ENCODE data around the gene RESP18.

RESP18 gene

DNA sequence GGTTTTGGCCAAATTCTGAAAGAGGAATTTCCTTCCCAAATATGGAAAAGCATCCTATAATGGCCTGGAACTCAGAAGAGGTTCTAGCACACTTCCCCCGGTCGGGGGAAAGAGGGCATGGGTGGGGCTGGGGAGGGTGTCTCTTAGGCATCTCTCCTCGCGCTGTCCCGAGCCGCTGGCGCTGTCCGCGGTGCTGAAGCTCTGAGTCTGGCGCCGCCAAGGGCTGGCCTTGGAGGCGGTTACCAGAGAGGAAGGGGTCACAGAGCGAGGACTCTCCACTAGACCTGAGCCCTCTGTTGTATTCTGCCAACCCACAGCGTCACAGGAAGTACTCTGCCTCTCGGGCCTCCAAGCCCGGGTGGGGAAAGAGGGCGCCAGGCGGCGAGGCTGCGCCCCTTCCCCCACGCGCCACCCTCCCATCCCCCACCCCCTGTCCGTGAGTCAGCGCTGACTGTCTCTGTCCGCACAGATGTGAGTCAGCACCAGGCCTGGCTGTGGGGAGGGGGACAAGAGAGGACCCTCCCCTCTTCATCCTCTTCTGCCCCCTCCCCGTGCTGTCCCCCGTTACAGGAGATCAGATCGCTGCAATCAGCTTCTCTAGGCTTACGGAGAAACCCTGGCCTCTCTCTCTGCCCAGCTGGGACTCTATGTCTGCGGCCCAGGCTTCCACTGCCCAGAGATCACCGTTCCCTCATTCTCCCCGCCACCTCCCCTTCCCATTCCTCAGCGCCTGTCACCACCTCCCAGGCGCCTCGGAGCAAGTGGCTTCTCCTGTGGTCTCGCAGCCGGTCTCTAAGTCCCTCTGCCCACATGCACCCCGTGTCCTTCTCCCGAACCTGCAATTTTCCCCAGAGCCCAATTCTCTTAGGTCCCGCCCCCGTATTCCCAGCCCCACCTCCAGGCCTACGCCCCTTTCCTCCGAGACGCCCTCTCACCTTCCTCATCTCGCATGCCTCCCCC lies 24.1 kb downstream of the RESP18 start:
- H3K36me3 ChIP-seq (replicated peaks) = no peaks in the 10 kb centered on the region
- no peak overlapping the region for H3K4me3 ChIP-seq
- H3K9me3 ChIP-seq = no peaks in the 10 kb centered on the region; the same call in 1 of the 2 replicates
- DNase-seq (ENCODE audit: low spot score in 2 of 2) = peak; percentile 13 to 86
- in situ Hi-C loops (cut with MboI; ENCODE audit: low sequenced_read_pairs) = no loop called here
- H3K27me3 ChIP-seq (ENCODE audit: low read depth) = peaks cover 18% of the 10 kb centered on the region
- no peaks in the 10 kb centered on the region for H3K4me1 ChIP-seq

DNA sequence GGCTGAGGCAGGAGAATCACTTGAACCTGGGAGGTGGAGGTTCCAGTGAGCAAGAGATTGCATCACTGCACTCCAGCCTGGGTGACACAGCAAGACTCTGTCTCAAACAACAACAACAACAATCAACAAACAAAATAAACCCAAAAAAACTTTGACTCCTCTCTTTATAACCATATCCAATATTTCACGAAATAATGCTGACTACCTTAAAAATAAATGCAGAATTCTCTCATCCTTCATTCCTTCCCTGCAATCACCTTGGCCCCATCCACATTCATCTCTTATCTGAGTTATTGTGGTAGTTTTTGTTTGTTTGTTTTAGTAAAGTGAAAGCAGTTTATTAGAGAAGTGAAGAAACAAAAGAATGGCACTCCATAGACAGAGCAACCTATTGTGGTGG lies 26.5 kb downstream of the RESP18 start:
- DNase-seq (ENCODE audit: low spot score in 2 of 2) = no peak
- peaks cover 41% of the 10 kb centered on the region for H3K27me3 ChIP-seq (ENCODE audit: low read depth)
- H3K4me3 ChIP-seq = no peak overlapping the region
- no peaks in the 10 kb centered on the region; the same call in 1 of the 2 replicates for H3K9me3 ChIP-seq
- in situ Hi-C loops (cut with MboI; ENCODE audit: low sequenced_read_pairs) = no loop called here
- no peaks in the 10 kb centered on the region for H3K36me3 ChIP-seq (replicated peaks)
- no peaks in the 10 kb centered on the region for H3K4me1 ChIP-seq

DNA sequence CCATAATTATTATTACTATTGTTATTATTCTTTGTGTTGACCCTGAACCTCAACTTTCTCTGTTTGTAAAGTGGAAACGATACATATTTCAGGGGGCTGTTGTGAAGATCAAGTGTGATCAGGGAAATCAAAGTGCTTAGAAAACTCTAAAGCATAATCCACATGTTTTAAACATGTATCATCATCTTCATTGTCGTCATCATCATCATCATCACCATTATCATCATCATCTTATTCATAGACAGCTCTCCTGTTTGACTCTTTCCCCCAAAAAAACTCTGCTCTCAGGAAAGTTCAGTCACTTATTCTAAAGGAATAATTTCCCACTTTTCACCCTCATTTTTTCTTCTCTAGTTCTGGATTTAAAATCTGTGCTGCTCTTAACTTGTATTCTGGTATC lies 28.3 kb downstream of the RESP18 start:
- no peaks in the 10 kb centered on the region for H3K9me3 ChIP-seq
- no peak for DNase-seq (ENCODE audit: low spot score in 2 of 2)
- peaks cover 50% of the 10 kb centered on the region for H3K27me3 ChIP-seq (ENCODE audit: low read depth)
- in situ Hi-C loops (cut with MboI; ENCODE audit: low sequenced_read_pairs) = no loop called here
- H3K4me3 ChIP-seq = no peak overlapping the region
- H3K4me1 ChIP-seq = no peaks in the 10 kb centered on the region
- no peaks in the 10 kb centered on the region for H3K36me3 ChIP-seq (replicated peaks)

DNA sequence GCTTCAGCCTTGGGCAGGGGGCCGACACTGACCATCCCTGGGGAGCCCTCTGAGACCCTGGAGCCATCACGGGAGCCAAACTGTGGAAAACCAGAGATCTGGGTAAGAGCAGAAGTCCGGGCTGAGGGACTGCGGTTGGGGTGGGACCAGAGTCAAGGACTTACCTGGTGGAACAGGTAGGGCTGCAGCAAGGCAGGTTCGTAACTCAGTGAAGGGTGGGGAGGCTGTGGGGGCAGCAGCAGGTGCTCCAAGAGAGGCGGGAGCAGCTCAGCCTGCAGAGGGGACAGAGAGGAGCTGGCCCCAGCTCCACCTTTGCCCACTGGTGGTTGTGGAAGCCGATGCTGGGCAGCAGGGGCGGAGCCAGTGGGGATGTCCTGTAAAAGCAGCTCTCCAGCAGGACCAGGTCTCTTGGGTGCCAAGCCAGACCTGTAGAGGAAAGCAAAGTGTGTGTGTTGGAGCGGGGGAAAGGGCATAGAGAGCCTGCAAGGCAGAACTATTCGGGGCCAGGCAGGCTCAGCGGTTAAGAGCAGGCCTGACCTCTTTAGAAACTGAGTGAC lies 30.1 kb downstream of the RESP18 start:
- in situ Hi-C loops (cut with MboI; ENCODE audit: low sequenced_read_pairs) = no loop called here
- peaks cover 51% of the 10 kb centered on the region for H3K27me3 ChIP-seq (ENCODE audit: low read depth)

DNA sequence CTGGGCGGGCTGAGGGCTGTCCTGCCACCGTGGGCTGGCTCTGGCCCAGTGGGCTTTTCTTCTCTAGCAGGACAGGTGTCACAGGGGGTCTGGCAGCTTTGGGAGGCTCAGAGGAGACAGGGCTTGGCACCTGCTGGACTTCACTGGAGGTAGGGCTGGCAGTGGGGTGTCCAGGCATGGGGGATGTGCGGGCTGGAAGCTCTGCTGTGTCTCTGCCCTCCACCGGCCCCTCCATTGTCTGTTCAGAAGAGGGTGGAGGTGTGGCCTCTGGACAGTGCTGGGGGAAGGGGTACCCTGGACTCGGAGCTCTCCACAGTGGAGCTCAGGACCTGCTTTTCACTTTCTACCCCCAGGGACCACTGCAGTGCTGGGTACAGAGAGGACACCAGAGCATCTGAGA lies 32.5 kb downstream of the RESP18 start:
- Histone ChIP-seq H3K27me3 (ENCODE audit: low read depth) (peaks cover 51% of the 10 kb centered on the region), H3K36me3 (replicated peaks) (no peaks in the 10 kb centered on the region), H3K4me3 (no peak overlapping the region), H3K9me3 (0 out of 2 replicates have a peak, but pooled peaks cover 2% of the 10 kb centered on the region), H3K4me1 (peaks cover 2% of the 10 kb centered on the region; the same call in 1 of the 2 replicates)
- in situ Hi-C loops (cut with MboI; ENCODE audit: low sequenced_read_pairs) = no loop called here
- DNase-seq (ENCODE audit: low spot score in 2 of 2) = no peak

More for the DNA sequence above, 30.1 kb downstream of the RESP18 start:
- no peak for DNase-seq (ENCODE audit: low spot score in 2 of 2)
- H3K36me3 ChIP-seq (replicated peaks) = no peaks in the 10 kb centered on the region
- no peak overlapping the region for H3K4me3 ChIP-seq
- no peaks in the 10 kb centered on the region for H3K9me3 ChIP-seq
- no peaks in the 10 kb centered on the region for H3K4me1 ChIP-seq

DNA sequence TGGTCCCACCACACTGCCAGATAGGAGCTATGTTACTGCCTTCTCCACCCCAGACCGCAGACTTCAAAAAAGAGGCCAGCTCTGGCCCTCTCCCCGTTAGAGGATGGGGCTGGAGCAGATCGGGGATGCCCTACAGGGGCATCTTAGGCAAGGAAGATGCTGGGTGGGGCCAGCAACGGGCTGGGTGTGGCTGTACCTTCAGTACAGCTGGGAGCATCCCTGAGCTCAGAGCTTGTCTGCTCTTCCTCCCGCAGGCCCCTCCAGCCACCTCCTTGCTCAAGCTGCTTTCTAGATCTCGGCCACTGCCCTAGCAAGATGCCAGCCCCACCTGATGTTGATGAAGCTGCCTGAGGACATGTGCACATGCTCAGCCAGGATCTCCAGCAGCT lies 33.2 kb downstream of the RESP18 start:
- in situ Hi-C loops (cut with MboI; ENCODE audit: low sequenced_read_pairs) = loop anchor here (5.0 kb wide), 1 partner anchor 137 kb away; the partner anchor contains the start of gene NHEJ1
- Histone ChIP-seq H3K36me3 (replicated peaks) (no peaks in the 10 kb centered on the region), H3K4me1 (peaks cover 5% of the 10 kb centered on the region), H3K27me3 (ENCODE audit: low read depth) (peaks cover 48% of the 10 kb centered on the region), H3K9me3 (0 out of 2 replicates have a peak, but pooled peaks cover 2% of the 10 kb centered on the region), H3K4me3 (no peak overlapping the region)
- DNase-seq (ENCODE audit: low spot score in 2 of 2) = no peak

DNA sequence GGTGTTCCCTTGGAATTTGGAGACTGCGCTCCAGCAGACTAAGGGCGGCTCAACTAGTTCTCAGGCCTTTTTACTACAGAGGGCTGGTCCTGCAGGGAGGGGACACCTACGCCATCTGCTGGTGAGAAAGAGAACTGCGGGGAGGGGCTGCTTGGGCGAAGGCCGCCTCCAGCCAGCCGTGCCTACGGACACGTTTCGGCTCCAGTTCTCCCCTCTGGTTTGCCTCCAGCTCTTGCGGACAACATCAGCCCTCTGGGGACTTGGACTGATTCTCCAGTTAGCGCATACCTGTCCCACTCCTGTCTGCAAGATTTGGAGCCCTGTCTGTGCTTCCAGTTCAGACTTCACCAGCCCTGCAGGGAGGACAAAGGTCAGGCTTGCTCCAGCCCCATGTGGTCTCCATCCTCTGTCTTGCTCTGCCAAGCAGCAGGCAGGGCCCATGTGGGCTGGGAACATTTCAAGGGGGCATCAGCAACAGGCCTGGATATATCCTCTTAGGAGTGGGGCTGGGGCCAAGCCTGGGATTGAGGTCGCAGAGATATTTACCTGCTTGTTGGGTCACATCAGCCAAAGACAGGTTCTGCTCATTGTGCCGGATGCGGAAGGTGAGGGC lies 33.7 kb downstream of the RESP18 start:
- Histone ChIP-seq H3K4me3 (no peak overlapping the region), H3K27me3 (ENCODE audit: low read depth) (peaks cover 44% of the 10 kb centered on the region), H3K4me1 (peaks cover 7% of the 10 kb centered on the region), H3K36me3 (replicated peaks) (no peaks in the 10 kb centered on the region), H3K9me3 (0 out of 2 replicates have a peak, but pooled peaks cover 2% of the 10 kb centered on the region)
- in situ Hi-C loops (cut with MboI; ENCODE audit: low sequenced_read_pairs) = loop anchor here (5.0 kb wide), 1 partner anchor 137 kb away; the partner anchor contains the start of gene NHEJ1
- DNase-seq (ENCODE audit: low spot score in 2 of 2) = peak; percentile 66 to 93

DNA sequence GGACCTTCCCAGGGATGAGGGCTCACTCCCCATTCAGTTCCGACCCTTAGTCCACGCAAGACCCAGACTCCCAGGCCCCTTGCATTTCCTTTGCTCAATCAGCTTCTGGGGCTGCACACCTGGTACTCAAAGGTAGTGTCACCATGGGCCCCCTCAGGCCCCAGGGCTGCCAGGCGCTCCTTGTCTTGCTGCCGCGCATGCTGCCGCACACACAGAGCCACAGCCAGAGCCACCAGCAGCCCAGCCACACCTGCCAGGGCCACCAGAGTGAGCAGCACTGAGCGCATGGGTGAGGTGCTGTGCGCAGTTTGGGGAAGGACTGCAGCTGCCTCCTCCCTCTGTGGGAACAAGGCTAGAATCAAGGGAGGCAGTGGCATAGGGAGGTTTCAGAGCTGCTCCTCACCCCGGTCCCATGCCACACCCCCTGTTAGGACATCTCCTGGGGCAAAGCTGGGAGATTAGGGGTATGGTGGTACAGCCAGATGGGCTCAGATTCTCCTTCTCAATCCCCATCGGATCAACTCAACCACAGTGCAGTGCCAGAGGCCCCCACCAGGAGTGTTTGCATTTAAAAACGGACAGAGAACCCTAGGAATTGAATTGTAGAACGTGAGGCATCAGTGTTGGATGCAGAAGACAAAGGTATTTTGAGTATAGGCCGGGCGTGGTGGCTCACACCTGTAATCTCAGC lies 34.6 kb downstream of the RESP18 start:
- Histone ChIP-seq H3K27me3 (ENCODE audit: low read depth) (peaks cover 39% of the 10 kb centered on the region), H3K4me1 (peaks cover 7% of the 10 kb centered on the region), H3K9me3 (peaks cover 2% of the 10 kb centered on the region; the same call in 1 of the 2 replicates), H3K36me3 (replicated peaks) (no peaks in the 10 kb centered on the region), H3K4me3 (no peak overlapping the region)
- DNase-seq (ENCODE audit: low spot score in 2 of 2) = no peak
- in situ Hi-C loops (cut with MboI; ENCODE audit: low sequenced_read_pairs) = loop anchor here (5.0 kb wide), 1 partner anchor 136 kb away; the partner anchor contains the start of gene NHEJ1

DNA sequence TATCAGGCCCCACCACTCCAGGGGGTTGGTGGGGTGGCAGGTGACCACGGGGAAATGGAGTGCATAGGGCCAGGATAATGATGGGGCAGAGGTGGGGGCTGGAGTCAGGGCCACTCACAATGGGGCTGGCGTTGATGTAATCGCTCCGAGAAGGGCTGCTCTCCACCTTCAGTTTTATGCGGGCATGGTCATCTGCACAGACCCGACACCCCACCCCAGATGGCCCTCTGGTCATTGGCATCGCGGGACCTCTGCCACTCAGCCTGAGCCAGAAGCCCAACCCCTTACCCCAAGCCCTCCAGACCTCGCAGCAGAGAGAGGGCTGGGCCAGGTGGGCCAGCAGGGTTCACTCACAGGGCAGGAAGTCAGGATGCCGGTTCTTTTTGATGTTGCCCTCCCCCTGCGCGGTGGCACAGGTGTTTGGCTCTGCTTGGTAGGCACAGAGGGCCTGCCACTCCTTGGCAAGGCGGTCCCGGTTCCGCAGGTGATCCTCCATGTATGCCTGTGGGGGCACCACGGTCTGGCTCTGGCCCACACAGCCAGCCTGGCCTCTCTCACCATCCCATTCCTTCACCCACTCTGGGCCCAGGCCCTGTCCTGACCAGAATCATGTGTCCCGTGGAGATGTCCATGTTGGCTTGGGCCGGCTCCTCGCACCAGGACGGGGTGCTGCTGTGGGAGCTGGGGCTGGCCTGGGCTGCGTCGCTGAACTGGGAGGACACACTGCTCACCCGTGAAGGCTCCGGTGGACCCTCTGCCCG lies 35.7 kb downstream of the RESP18 start:
- Histone ChIP-seq H3K36me3 (replicated peaks) (no peaks in the 10 kb centered on the region), H3K9me3 (peaks cover 2% of the 10 kb centered on the region; the same call in 1 of the 2 replicates), H3K4me3 (no peak overlapping the region), H3K4me1 (peaks cover 7% of the 10 kb centered on the region), H3K27me3 (ENCODE audit: low read depth) (peaks cover 28% of the 10 kb centered on the region)
- no peak for DNase-seq (ENCODE audit: low spot score in 2 of 2)
- in situ Hi-C loops (cut with MboI; ENCODE audit: low sequenced_read_pairs) = loop anchor here (5.0 kb wide), 1 partner anchor 135 kb away; the partner anchor contains the start of gene NHEJ1

DNA sequence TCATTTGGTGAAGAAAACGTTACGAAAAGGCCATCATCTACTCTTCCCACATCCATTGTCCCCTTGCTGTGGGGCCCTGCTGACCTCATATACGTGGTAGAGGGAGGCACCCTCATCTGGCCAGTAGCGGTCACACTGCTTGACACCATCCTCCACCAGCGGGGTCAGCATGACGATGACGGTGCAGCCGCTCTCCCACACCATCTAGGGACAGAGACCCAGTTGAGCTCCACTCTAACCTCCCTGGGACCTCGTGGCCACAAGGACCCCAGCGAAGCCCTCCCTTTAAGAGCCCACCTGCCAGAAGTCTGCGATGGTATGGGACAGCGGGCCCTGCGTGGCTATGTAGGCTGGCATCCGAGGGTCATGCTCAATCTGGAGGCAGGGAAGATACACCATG lies 36.4 kb downstream of the RESP18 start:
- in situ Hi-C loops (cut with MboI; ENCODE audit: low sequenced_read_pairs) = loop anchor here (5.0 kb wide), 1 partner anchor 134 kb away; the partner anchor contains the start of gene NHEJ1
- no peak overlapping the region for H3K4me3 ChIP-seq
- peaks cover 2% of the 10 kb centered on the region; the same call in 1 of the 2 replicates for H3K9me3 ChIP-seq
- peaks cover 7% of the 10 kb centered on the region for H3K4me1 ChIP-seq
- DNase-seq (ENCODE audit: low spot score in 2 of 2) = no peak
- H3K36me3 ChIP-seq (replicated peaks) = no peaks in the 10 kb centered on the region
- peaks cover 22% of the 10 kb centered on the region for H3K27me3 ChIP-seq (ENCODE audit: low read depth)

DNA sequence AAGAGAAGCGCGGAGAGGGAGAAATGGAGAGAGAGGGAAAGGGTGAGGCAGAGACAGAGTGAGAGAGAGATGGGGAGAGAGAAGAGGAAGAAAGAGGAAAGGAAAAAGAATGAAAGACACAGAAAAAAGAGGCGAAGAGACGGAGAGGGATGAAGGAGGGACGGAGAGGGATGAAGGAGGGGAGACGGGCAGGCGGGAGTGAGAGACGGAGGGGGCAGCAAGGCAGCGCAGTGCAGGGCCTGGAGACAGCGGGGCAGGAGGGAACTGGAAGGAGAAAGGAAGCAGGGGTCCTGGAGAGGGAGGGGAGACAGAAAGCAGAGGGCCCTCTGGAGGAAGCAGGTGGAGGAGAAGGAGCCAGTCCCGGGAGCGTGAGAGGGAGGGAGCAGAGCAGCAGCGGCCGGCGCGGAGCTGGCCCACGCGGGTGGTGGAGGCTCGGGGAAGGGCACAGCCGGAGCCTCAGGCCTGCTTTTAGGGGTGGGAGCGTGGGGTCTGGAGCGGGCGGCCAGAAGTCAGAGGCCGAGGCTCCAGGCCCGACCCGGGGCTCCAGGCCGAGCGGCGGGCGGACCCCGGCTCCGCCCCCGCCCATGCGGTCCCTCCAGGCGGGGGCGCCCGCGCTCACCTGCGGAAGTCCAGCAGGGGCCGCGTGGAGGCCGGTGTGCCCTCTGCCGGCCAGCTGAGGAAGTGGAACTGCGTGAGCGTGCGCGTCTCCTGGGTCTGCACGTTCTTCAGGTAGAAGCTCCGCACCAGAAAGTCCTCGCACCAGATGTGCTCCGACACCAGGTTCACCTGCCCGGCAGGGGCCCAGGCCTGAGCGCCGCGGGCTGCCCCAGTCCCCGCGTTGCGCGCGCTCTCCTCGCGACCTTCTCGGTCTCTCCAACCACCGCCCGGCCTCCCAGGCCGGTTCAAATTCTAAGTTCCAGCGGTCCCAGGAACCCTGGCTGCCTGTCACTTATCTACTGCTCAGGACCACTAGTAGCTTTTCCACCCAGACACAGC lies 37.9 kb downstream of the RESP18 start:
- in situ Hi-C loops (cut with MboI; ENCODE audit: low sequenced_read_pairs) = loop anchor here (5.0 kb wide), 1 partner anchor 132 kb away; the partner anchor contains the start of gene NHEJ1
- Histone ChIP-seq H3K27me3 (ENCODE audit: low read depth) (peaks cover 8% of the 10 kb centered on the region; the same call in 1 of the 2 replicates), H3K4me3 (peak overlapping the region; percentile 36), H3K36me3 (replicated peaks) (no peaks in the 10 kb centered on the region), H3K9me3 (peaks cover 2% of the 10 kb centered on the region; the same call in 1 of the 2 replicates), H3K4me1 (peaks cover 7% of the 10 kb centered on the region)
- peak; percentile 69 to 90 for DNase-seq (ENCODE audit: low spot score in 2 of 2)

Data from HAP-1 (cell line).